NCI-H187 (cell line): ENCODE results near the gene PRKN.

Experiments used
- DNase-seq, 2 experiments: peaks; one replicate each; lab custom pipeline; 2025; lab: John Stamatoyannopoulos, UW

The PRKN gene

GRCh38 chr6:162615016-162615705, 112.4 kb downstream of the PRKN start:
- DNase-seq = no peak

GRCh38 chr6:162613310-162613709, 114.3 kb downstream of the PRKN start:
- DNase-seq = no peak

DNA sequence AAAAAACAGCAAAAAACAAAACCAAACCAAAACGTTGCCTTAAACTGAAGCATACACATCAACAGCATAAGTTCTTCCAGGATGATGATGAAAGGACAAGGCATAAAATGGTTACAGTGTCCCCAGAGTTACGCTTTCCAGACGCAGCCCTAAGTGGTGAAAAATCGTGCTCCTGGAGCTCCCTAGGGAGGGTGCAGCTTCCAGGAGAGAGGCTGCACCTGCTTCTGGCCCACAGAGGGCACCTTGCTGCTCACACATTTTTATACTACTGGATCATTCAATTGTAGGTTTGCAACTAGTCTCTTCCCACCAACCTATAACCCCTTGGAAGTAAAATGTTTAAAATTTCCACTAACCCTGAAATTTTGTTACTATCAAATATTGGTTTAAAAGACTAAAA, 115.0 kb downstream of the PRKN start:
- no peak for DNase-seq

GRCh38 chr6:162610351-162610750, 117.2 kb downstream of the PRKN start:
- no peak for DNase-seq

- DNase-seq = no peak
Measured at GRCh38 chr6:162605881-162606280, 121.7 kb downstream of the PRKN start.

DNA sequence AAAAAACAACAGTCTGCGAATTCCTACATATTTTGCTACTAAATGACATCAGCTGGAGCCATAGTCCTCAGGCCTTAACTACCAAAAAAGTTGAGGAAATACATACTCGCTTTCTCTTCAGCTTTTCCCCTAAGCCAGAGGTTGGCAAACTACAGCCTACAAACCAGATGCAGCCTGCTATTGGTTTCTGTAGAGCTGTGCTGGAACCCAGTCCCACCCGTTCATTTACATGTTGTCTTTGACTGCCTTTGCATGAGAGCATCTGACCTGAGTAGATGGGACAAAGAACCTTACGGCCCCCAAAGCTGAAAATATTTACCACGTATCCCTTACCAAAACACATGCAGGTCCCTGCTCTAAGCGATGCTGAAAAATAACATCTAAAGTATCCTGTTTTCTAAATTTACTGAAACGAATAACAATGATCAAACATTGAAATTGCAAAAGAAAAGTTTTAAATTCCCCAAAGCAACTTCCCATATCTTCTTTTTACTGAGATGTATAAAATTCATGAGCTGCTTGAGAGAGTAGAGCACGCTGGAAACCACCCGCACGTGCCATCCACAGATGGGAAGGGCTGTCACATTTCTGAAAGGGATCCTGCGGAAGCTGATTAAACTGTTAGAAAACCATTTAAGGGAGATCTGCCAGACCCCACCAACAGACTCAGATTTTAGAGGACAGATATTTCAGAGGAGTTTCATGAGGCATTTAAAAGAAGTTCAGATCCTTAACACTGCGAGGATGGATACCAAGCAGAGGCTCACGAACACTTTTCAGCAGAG, 124.1 kb downstream of the PRKN start:
- DNase-seq = no peak

DNA sequence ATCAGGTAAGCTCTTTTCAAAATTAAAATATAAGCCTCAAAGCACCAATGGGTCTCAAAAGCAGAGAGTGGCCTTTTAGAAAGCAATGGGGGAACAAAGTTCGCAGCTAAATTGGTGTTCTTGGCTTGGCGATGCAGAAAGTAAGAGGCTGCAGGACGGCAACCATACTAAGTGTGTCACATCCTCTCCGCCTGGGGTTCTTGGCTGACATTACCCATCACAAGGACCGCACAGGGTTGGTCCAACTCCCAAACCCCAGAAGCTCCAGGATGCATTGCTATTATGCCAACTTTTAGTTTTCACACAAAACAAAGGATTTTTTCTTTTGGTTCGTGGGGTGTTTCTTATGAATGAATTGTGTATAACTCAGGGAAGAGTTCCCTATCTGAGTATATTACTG, 124.8 kb downstream of the PRKN start:
- DNase-seq = no peak

- DNase-seq = no peak
Measured at GRCh38 chr6:162596676-162597075, 130.9 kb downstream of the PRKN start.

- DNase-seq = no peak
Measured at GRCh38 chr6:162591517-162591916, 136.0 kb downstream of the PRKN start.

DNA sequence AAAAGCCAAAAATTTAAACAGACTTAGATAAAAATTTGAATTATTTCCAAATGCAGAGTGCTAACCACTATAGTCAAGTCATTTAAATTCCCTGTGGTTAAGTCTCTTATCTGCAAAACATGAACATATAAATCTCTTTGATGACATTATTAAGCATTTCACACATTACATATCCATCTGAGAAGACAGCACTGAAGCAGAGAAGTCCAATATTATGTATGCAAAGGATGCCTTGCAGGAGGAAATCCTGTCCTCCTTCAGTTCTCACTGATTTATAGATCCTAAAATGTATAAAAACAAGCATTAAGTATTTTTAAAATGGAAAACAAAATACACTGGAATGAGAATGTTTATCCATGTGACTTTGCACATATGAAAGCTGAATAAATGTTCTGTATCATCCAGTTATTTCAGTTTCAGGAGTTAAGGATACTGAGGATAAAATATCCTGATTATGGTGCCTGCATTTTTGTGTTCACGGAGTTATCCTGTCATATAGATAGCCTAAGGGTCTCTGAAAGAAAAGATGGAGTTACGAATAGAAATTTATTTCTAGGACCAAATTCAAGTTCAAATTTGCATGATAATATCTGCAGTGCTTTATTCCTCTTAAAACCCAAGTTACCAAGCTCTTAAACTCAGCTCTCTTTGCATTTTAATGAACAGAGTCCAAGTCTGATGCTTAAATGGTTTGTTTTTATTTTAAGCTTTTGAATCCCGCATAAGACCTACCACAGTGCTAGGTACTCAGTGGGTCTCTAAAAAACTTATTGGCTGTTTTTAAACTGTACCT, 145.4 kb downstream of the PRKN start:
- no peak for DNase-seq

GRCh38 chr6:162580619-162581018, 146.9 kb downstream of the PRKN start:
- no peak for DNase-seq

DNA sequence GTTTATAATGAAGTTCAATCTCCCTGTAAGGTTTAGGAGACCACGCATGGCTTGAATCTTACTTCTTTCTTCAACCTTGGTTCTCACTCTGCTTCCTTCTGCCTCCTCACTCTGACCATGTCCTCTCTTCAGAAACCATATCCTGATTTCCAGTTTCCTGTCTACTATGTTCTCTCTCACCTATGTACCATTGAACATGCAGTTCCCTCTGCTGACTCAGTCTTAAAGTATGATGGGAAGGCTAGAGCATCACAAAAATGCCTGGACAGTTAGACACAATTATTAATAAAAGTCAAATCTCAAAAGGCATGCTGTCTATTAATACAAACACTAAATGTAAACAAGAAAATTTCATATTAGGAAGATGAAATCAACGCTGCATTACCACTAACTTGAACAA, 151.6 kb downstream of the PRKN start:
- DNase-seq = no peak

DNA sequence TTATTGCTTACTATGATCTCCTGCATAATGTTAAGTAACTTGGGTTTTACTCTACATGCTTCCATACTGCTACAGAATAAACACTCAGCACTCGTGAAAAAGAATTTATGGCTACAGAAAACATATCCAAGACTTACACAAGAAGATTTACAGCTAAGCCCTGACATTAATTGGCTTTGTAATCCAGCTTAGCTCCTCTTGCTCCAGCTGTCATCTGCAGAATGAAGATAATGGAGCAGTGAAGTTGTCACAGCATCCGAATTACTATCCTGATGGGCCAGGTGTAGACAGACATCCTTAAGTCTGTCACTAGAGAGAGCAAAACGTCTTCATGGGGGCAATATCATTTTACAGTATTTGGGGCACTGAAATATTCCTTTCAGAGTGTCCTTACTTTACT, 155.3 kb downstream of the PRKN start:
- DNase-seq = no peak

DNA sequence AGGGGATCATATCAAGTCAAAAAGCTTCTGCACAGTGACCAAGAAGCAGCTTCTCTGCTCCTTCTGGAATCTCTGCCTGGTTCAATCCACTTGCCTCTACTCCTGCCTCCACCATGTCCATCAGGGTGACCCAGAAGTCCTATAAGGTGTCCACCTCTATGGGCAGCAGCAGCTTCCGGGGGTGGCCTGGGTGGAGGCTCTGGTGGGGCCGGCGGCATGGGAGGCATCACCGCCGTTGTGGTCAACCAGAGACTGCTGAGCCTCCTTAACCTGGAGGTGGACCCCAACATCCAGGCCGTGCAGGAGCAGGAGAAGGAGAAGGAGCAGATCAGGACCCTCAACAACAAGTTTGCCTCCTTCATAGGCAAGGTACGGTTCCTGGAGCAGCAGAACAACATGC, 159.3 kb downstream of the PRKN start:
- DNase-seq = no peak

- DNase-seq = no peak
Measured at GRCh38 chr6:162562041-162562440, 165.5 kb downstream of the PRKN start.

- DNase-seq = no peak
Measured at GRCh38 chr6:162560891-162561290, 166.7 kb downstream of the PRKN start.

DNA sequence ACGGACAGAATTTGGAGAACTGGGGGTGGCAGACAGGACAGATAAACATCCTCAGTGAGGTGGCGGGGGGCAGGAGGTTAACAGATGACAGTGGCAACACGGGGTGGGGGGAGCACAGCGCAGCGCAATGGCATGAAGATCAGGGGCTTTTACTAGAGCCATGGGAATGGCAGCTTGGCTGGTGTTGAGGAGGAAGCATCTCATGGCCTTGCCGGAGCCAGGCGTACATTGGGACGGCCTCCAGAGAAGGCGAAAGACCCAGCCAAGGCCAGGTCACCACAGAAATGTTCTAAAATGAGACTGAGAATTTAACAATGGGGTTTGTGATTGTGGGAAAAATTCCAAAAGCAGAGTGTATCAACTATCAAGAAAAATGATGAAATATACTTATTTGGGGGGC, 173.0 kb downstream of the PRKN start:
- no peak for DNase-seq

DNA sequence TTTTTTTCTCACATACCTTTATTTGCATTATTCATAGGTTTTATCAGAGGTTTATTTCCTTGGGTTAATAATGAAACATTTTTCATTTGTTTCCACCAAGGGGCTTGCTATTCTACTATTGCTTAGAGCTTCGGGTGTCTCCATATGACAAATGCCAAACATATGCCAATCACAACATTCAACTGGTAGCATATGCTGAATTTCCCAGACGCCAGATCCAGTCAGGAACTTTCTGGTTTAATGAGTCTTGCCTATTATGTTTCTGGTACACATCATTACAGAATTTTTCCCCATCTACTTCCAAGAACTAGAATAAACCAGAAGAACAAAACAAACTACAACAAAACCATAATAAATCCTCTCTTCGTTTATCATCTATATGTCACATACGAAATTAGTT, 180.7 kb downstream of the PRKN start:
- no peak for DNase-seq

GRCh38 chr6:162543221-162543620, 184.3 kb downstream of the PRKN start:
- DNase-seq = no peak

DNA sequence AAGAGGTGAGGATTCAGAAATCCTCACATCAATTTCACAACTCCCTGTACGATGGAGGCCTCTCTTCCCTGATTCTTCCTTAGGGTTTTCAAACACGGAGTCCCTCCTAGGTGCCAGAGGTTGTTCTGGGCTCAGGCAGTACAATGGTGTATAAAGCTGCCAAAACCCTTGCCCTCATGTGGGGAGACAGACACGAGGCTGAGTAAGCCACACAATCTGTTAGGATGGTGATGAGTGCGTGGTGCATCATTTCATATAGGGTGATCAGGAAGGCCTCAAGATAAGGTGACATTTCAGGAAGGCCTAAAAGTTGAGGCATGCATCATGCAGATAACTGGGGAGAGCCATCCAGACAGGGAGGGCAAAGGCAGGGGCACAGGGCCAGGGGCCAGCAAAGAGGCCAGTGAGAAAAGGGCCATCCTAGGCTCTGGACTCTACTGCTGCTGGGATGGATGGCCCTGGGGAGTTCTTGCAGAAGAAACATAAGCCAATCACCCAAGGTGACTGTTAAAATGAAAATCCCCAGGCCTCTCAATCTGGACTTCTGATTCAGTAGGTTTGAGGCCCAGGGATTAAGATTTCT, 186.5 kb downstream of the PRKN start:
- DNase-seq = no peak

DNA sequence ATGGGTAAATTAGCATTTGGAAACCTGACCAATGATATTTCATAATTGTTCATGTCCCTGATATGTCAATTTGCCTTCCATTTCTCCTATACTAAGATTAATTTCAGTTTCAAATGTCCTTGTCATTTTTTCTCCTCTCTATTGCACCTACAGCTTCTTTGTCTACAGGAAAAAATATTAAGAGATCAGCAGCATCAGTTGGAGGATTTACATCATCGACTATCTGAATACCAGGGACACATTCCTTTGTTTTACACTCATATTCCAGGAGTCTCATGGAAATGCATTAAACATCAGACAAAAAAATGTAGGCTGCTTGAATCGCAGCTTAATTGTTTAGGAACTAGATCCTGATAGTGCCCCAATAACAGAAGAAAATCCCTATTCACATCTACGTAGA, 188.2 kb downstream of the PRKN start:
- no peak for DNase-seq

DNA sequence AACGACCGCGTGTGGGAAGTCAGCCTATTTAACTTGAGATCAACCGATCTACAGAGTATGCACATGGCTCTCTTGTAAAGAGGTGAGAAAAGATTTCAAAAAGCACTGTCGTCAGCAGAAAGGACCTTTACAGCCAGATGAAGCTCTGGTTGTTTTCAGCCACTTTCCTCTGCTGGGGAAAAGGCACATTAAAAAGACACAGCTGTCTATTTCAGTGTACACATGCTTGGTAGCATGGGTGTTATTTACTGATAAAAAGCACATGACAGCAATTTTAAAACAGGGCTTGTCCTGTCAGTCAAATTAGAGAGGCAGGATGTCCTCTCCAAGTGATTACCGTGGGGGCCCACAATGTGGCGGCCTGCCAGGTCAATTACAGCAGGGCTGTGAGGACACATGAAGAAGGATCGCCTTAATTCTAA, 188.9 kb downstream of the PRKN start:
- DNase-seq = no peak

DNA sequence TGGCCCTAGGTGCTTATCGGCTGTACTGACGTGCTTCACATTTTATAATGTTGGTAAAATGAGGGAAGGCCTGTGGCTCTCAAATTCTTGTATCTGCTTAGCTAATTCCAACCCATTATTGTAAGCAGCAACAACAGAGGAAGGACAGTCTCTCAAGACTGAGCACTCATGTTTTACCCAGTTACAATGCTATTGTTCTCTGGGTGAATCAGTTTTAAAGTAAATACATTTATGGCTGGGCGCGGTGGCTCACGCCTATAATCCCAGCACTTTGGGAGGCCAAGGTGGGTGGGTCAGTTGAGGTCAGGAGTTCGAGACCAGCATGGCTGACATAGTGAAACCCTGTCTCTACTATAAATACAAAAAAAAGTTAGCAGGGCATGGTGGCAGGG, 194.6 kb downstream of the PRKN start:
- DNase-seq = no peak
